ENCODE data around the gene ARPC2.

DNA sequence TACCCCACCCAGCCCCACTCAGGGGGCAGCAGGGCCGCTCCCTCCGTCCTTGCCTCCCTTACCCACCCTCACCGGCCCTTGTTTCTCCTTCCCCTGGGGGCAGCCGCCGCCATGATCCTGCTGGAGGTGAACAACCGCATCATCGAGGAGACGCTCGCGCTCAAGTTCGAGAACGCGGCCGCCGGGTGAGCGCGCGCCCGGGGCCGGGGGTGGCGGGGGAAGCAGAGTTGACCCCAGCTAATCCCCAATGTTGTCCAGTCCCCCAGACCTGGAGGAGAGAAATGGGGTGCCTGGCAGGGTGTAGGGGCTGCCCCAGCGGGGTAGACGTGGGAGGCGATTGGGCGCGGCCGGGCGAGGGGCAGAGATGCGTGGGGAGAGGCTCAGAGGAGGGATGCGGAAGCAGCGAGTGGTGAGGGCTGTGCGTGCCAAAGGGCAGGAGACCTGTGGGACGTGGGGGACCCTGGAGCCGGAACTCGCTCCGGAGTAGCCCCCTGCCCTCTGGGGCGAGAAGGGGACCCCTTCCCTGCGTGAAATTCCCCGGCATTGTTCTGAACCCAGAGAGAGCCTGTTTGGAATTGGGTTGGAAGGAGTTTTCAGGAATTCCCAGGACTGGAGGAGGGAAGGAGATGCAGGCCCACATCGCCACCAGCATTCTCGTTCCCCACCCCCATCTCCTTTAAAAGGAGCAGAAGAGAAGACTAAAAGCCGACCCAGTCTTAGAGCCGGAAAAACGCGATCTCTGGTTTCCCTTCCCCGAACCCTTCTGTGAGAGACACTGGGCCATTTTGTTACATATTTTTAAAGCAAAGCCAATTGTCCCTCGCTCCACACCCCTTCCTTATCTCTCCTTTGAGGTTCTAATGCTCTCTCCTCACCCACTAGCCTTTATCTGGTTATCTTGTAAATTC is 625 bp downstream of the ARPC2 start:
- TF ChIP-seq CTCF (IDR thresholded peaks at IDR 0.05 in 2 of 3, conservative IDR thresholded peaks at IDR 0.05 in 1 of 3; ENCODE audit: borderline replicate concordance in 1 of 3, insufficient read depth in 1 of 3, low read depth in 2 of 3, low read length in 2 of 3) (no peak), TCF7L2 (IDR thresholded peaks at IDR 0.05; ENCODE audit: borderline replicate concordance, extremely low read depth, insufficient read depth, insufficient read length) (no peak), YY1 (IDR thresholded peaks at IDR 0.05; ENCODE audit: extremely low read depth, insufficient replicate concordance, low read depth, low read length) (no peak), EZH2 (IDR thresholded peaks at IDR 0.05) (no peak), EGR1 (IDR thresholded peaks at IDR 0.05; ENCODE audit: low read depth) (no peak), EZH2phosphoT487 (IDR thresholded peaks at IDR 0.05; ENCODE audit: borderline replicate concordance) (no peak), CEBPB (IDR thresholded peaks at IDR 0.05; ENCODE audit: low read depth) (no peak), SP1 (IDR thresholded peaks at IDR 0.05; ENCODE audit: low read depth) (no peak), POLR2A (IDR thresholded peaks at IDR 0.05; ENCODE audit: borderline replicate concordance, extremely low read depth, insufficient read depth, insufficient read length) (no peak)

Data from HCT116 (cell line).